ENCODE results near the gene SHF. TPM values are rescaled to one million over a fixed set of nuclear protein-coding genes. Genes with fewer than 3 reads are reported as not detected.

SHF gene
- total RNA-seq, 2 experiments from 2014 or later, result 2.2 to 4.5 TPM

GRCh38 chr15:45161666-45162065 is 26.1 kb downstream of the SHF start:
- Mint-ChIP-seq H3K9me3 (ENCODE audit: low read depth) (no peaks in the 10 kb centered on the region), H3K36me3 (no peaks in the 10 kb centered on the region), H3K4me1 (peaks cover 21% of the 10 kb centered on the region), H3K4me3 (no peak overlapping the region), H3K27ac (no peak overlapping the region), H3K27me3 (no peaks in the 10 kb centered on the region)
- CTCF ChIA-PET, result interaction anchor here (1.5 to 12.6 kb wide), 3 partner anchors 43 to 237 kb away, joined by 6 to 258 read pairs (median 34); no protein-coding TSS in a partner anchor
- no peak for ATAC-seq
- no peak for DNase-seq

- DNase-seq (no peak), ATAC-seq (peak; percentile 31)
- CTCF ChIA-PET, result interaction anchor here (0.5 to 1.6 kb wide), 5 partner anchors 20 to 423 kb away, joined by 3 to 6 read pairs (median 4); no protein-coding TSS in a partner anchor
- Mint-ChIP-seq H3K36me3 (no peaks in the 10 kb centered on the region), H3K27ac (no peak overlapping the region), H3K4me1 (peaks cover 8% of the 10 kb centered on the region), H3K9me3 (ENCODE audit: low read depth) (no peaks in the 10 kb centered on the region), H3K4me3 (no peak overlapping the region), H3K27me3 (no peaks in the 10 kb centered on the region)
These were observed 29.8 kb downstream of the SHF start for GRCh38 chr15:45157974-45158373.

GRCh38 chr15:45156744-45157455 is 30.9 kb downstream of the SHF start:
- CTCF ChIA-PET, result interaction anchor here (0.9 kb wide), 1 partner anchor 273 kb away, joined by 3 read pairs; no protein-coding TSS in a partner anchor
- Mint-ChIP-seq H3K4me1 (peaks cover 8% of the 10 kb centered on the region), H3K27me3 (no peaks in the 10 kb centered on the region), H3K27ac (no peak overlapping the region), H3K9me3 (ENCODE audit: low read depth) (no peaks in the 10 kb centered on the region), H3K4me3 (no peak overlapping the region), H3K36me3 (no peaks in the 10 kb centered on the region)
- no peak for ATAC-seq
- no peak for DNase-seq

GRCh38 chr15:45155739-45156138 is 32.0 kb downstream of the SHF start:
- no peak for ATAC-seq

GRCh38 chr15:45151998-45152828 is 35.6 kb downstream of the SHF start:
- peaks cover 1% of the 10 kb centered on the region for H3K4me1 Mint-ChIP-seq

More at GRCh38 chr15:45155739-45156138, 32.0 kb downstream of the SHF start:
- no peaks in the 10 kb centered on the region for H3K36me3 Mint-ChIP-seq
- no peaks in the 10 kb centered on the region for H3K27me3 Mint-ChIP-seq
- no peaks in the 10 kb centered on the region for H3K9me3 Mint-ChIP-seq (ENCODE audit: low read depth)
- no peak overlapping the region for H3K27ac Mint-ChIP-seq
- CTCF ChIA-PET, result interaction anchor here (0.8 to 1.2 kb wide), 3 partner anchors 8 to 274 kb away, joined by 3 read pairs; no protein-coding TSS in a partner anchor
- H3K4me3 Mint-ChIP-seq, result no peak overlapping the region
- no peak for DNase-seq
- peaks cover 8% of the 10 kb centered on the region for H3K4me1 Mint-ChIP-seq

GRCh38 chr15:45150997-45151396 is 36.8 kb downstream of the SHF start:
- no peak for ATAC-seq
- H3K27ac Mint-ChIP-seq, result no peak overlapping the region

More at GRCh38 chr15:45151998-45152828, 35.6 kb downstream of the SHF start:
- no peaks in the 10 kb centered on the region for H3K9me3 Mint-ChIP-seq (ENCODE audit: low read depth)
- no peaks in the 10 kb centered on the region for H3K27me3 Mint-ChIP-seq
- ATAC-seq, result no peak
- no peak for DNase-seq
- no peak overlapping the region for H3K27ac Mint-ChIP-seq
- H3K4me3 Mint-ChIP-seq, result no peak overlapping the region
- CTCF ChIA-PET, result no interaction called here
- no peaks in the 10 kb centered on the region for H3K36me3 Mint-ChIP-seq

GRCh38 chr15:45150481-45150880 is 37.3 kb downstream of the SHF start:
- CTCF ChIA-PET, result interaction anchor here (1.7 kb wide), 1 partner anchor 12 kb away, joined by 8 read pairs; no protein-coding TSS in a partner anchor
- no peaks in the 10 kb centered on the region for H3K27me3 Mint-ChIP-seq

More at GRCh38 chr15:45150997-45151396, 36.8 kb downstream of the SHF start:
- CTCF ChIA-PET, result no interaction called here
- no peaks in the 10 kb centered on the region for H3K9me3 Mint-ChIP-seq (ENCODE audit: low read depth)
- no peak overlapping the region for H3K4me3 Mint-ChIP-seq
- DNase-seq, result no peak
- H3K27me3 Mint-ChIP-seq, result no peaks in the 10 kb centered on the region
- H3K4me1 Mint-ChIP-seq, result no peaks in the 10 kb centered on the region
- H3K36me3 Mint-ChIP-seq, result no peaks in the 10 kb centered on the region

GRCh38 chr15:45149060-45149459 is 38.7 kb downstream of the SHF start:
- no peak overlapping the region for H3K27ac Mint-ChIP-seq
- DNase-seq (no peak), ATAC-seq (no peak)
- H3K36me3 Mint-ChIP-seq, result no peaks in the 10 kb centered on the region
- no peaks in the 10 kb centered on the region for H3K9me3 Mint-ChIP-seq (ENCODE audit: low read depth)
- CTCF ChIA-PET, result interaction anchor here (0.8 to 1.7 kb wide), 2 partner anchors 11 to 14 kb away, joined by 3 to 8 read pairs; no protein-coding TSS in a partner anchor
- H3K4me1 Mint-ChIP-seq, result no peaks in the 10 kb centered on the region
- no peak overlapping the region for H3K4me3 Mint-ChIP-seq
- no peaks in the 10 kb centered on the region for H3K27me3 Mint-ChIP-seq

More at GRCh38 chr15:45150481-45150880, 37.3 kb downstream of the SHF start:
- H3K9me3 Mint-ChIP-seq (ENCODE audit: low read depth), result no peaks in the 10 kb centered on the region
- no peaks in the 10 kb centered on the region for H3K36me3 Mint-ChIP-seq
- H3K4me3 Mint-ChIP-seq, result no peak overlapping the region
- DNase-seq (no peak), ATAC-seq (no peak)
- H3K27ac Mint-ChIP-seq, result no peak overlapping the region
- H3K4me1 Mint-ChIP-seq, result no peaks in the 10 kb centered on the region

GRCh38 chr15:45148076-45149059 is 39.4 kb downstream of the SHF start:
- no peak for DNase-seq
- Mint-ChIP-seq H3K36me3 (no peaks in the 10 kb centered on the region), H3K9me3 (ENCODE audit: low read depth) (no peaks in the 10 kb centered on the region), H3K27ac (no peak overlapping the region), H3K4me3 (no peak overlapping the region), H3K4me1 (no peaks in the 10 kb centered on the region), H3K27me3 (no peaks in the 10 kb centered on the region)
- CTCF ChIA-PET, result interaction anchor here (0.8 to 1.7 kb wide), 3 partner anchors 10 to 16 kb away, joined by 3 to 8 read pairs (median 3); no protein-coding TSS in a partner anchor
- ATAC-seq, result no peak

GRCh38 chr15:45147606-45148005 is 40.2 kb downstream of the SHF start:
- H3K9me3 Mint-ChIP-seq (ENCODE audit: low read depth), result no peaks in the 10 kb centered on the region
- ATAC-seq (no peak), DNase-seq (no peak)
- H3K27ac Mint-ChIP-seq, result no peak overlapping the region
- no peaks in the 10 kb centered on the region for H3K4me1 Mint-ChIP-seq
- CTCF ChIA-PET, result interaction anchor here (1.6 kb wide), 1 partner anchor 15 kb away, joined by 3 read pairs; no protein-coding TSS in a partner anchor
- no peaks in the 10 kb centered on the region for H3K27me3 Mint-ChIP-seq
- H3K36me3 Mint-ChIP-seq, result no peaks in the 10 kb centered on the region
- no peak overlapping the region for H3K4me3 Mint-ChIP-seq

GRCh38 chr15:45146405-45146804 is 41.4 kb downstream of the SHF start:
- no peaks in the 10 kb centered on the region for H3K4me1 Mint-ChIP-seq

GRCh38 chr15:45144775-45145174 is 43.0 kb downstream of the SHF start:
- H3K27ac Mint-ChIP-seq, result no peak overlapping the region
- no peaks in the 10 kb centered on the region for H3K27me3 Mint-ChIP-seq
- H3K36me3 Mint-ChIP-seq, result no peaks in the 10 kb centered on the region
- DNase-seq (no peak), ATAC-seq (no peak)
- no peak overlapping the region for H3K4me3 Mint-ChIP-seq
- CTCF ChIA-PET, result no interaction called here
- no peaks in the 10 kb centered on the region for H3K9me3 Mint-ChIP-seq (ENCODE audit: low read depth)
- H3K4me1 Mint-ChIP-seq, result no peaks in the 10 kb centered on the region

More at GRCh38 chr15:45146405-45146804, 41.4 kb downstream of the SHF start:
- H3K4me3 Mint-ChIP-seq, result no peak overlapping the region
- H3K36me3 Mint-ChIP-seq, result no peaks in the 10 kb centered on the region
- H3K27me3 Mint-ChIP-seq, result no peaks in the 10 kb centered on the region
- ATAC-seq (no peak), DNase-seq (no peak)
- H3K9me3 Mint-ChIP-seq (ENCODE audit: low read depth), result no peaks in the 10 kb centered on the region
- no peak overlapping the region for H3K27ac Mint-ChIP-seq
- CTCF ChIA-PET, result interaction anchor here (1.1 kb wide), 1 partner anchor 16 kb away, joined by 3 read pairs; no protein-coding TSS in a partner anchor

Measured in activated CD8-positive, alpha-beta memory T cell treated with anti-CD3 and anti-CD28 coated beads, Interleukin-2, amount 10 ng/mL, durations not matched to agents 7 days and 5 days (primary cell).